ENCODE results near the gene CELSR2. TPM values are rescaled to one million over a fixed set of nuclear protein-coding genes. Genes with fewer than 3 reads are reported as not detected.

Gene CELSR2
- polyA plus RNA-seq, 2 of the 4 experiments (the other 2 are of a cell fraction) = 2.5 to 5.9 TPM

GRCh38 chr1:109282497-109282951 lies 33.2 kb downstream of the CELSR2 start (continued):
- TF ChIP-seq CTCF (IDR thresholded peaks at IDR 0.05) = no peak
- TF ChIP-seq HMGXB4 (CRISPR knock-in tag; IDR thresholded peaks at IDR 0.05; ENCODE audit: borderline replicate concordance) = no peak
- TF ChIP-seq MYC (IDR thresholded peaks at IDR 0.05; ENCODE audit: borderline replicate concordance, low read length) = no peak

- 0 out of 3 replicates have a peak, but pooled peaks have one; percentile 48 for TF ChIP-seq BCL3 (IDR thresholded peaks at IDR 0.05)
- peak; percentile 52; the same call in 1 of the 2 replicates for TF ChIP-seq PHF8 (IDR thresholded peaks at IDR 0.05; ENCODE audit: borderline replicate concordance, low read depth)
- TF ChIP-seq RAD21 (conservative IDR thresholded peaks at IDR 0.05 in 1 of 2, IDR thresholded peaks at IDR 0.05 in 1 of 2) = 0 out of 5 replicates have a peak, but pooled peaks of 1 of the 2 experiments have one; percentile 17
- no peak for TF ChIP-seq MYC (IDR thresholded peaks at IDR 0.05; ENCODE audit: borderline replicate concordance, low read length)
- no peak for TF ChIP-seq ESRRA (IDR thresholded peaks at IDR 0.05; ENCODE audit: borderline replicate concordance, low read length)
- peak; percentile 56 to 68; a peak in 4 of 5 replicates for TF ChIP-seq JUN (IDR thresholded peaks at IDR 0.05)
- TF ChIP-seq POLR2A (IDR thresholded peaks at IDR 0.05; ENCODE audit: low read length) = peak; percentile 85
- TF ChIP-seq SREBF2 (IDR thresholded peaks at IDR 0.05) = no peak
- no peak for TF ChIP-seq PBX3 (IDR thresholded peaks at IDR 0.05)
- TF ChIP-seq GATA3 (IDR thresholded peaks at IDR 0.05; ENCODE audit: borderline replicate concordance) = no peak
- no peak for TF ChIP-seq SMC3 (IDR thresholded peaks at IDR 0.05)
- peak; percentile 56; the same call in 1 of the 2 replicates for TF ChIP-seq E2F6 (IDR thresholded peaks at IDR 0.05; ENCODE audit: borderline replicate concordance, low read depth)
- TF ChIP-seq CEBPB (IDR thresholded peaks at IDR 0.05) = no peak
- no peak for TF ChIP-seq ZFP36 (IDR thresholded peaks at IDR 0.05; ENCODE audit: borderline replicate concordance, partially characterized antibody)
- TF ChIP-seq, protein P1, sequence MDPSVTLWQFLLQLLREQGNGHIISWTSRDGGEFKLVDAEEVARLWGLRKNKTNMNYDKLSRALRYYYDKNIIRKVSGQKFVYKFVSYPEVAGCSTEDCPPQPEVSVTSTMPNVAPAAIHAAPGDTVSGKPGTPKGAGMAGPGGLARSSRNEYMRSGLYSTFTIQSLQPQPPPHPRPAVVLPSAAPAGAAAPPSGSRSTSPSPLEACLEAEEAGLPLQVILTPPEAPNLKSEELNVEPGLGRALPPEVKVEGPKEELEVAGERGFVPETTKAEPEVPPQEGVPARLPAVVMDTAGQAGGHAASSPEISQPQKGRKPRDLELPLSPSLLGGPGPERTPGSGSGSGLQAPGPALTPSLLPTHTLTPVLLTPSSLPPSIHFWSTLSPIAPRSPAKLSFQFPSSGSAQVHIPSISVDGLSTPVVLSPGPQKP (IDR thresholded peaks at IDR 0.05; ENCODE audit: low read depth, low read length) = no peak
- TF ChIP-seq, protein P2, sequence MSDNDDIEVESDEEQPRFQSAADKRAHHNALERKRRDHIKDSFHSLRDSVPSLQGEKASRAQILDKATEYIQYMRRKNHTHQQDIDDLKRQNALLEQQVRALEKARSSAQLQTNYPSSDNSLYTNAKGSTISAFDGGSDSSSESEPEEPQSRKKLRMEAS (IDR thresholded peaks at IDR 0.05) = peak; percentile 87
Measured at GRCh38 chr1:109282952-109283747, 33.8 kb downstream of the CELSR2 start, which contains the start of gene PSRC1. TSS of gene PSRC1 (minus strand) at chr1:109283145.

More at GRCh38 chr1:109282952-109283747, 33.8 kb downstream of the CELSR2 start, which contains the start of gene PSRC1:
- WGBS (ENCODE audit: missing lambda C conversion rate) = 4% methylated on average over 26 of the region's 56 CpGs
- Histone ChIP-seq H3K4me3 (peak within 1 kb of the TSS; percentile 86), H3K9me3 (no peaks in the 10 kb centered on the region), H3K4me2 (peak within 1 kb of the TSS; percentile 73), H3K4me1 (peaks cover 13% of the 10 kb centered on the region; the same call in 2 of the 3 replicates), H3K27ac (peak within 1 kb of the TSS; percentile 85 to 98)
- peak; percentile 93 to 95 for DNase-seq (ENCODE audit: low read depth in 1 of 2, low spot score in 1 of 2)
- ATAC-seq = peak; percentile 98 to 99
- POLR2A ChIA-PET = interaction anchor here (1.0 to 1.6 kb wide), 5 partner anchors 9 to 400 kb away, joined by 3 to 8 read pairs (median 3); partner anchors contain the start of gene SORT1
- no peak for FAIRE-seq
- CTCF ChIA-PET = interaction anchor here (1.0 to 2.3 kb wide), 4 partner anchors 14 to 115 kb away, joined by 3 to 18 read pairs (median 6); partner anchors contain the start of gene SORT1

Measured in A549 (cell line).